ENCODE measurements around the gene MPV17. TPM values are rescaled to one million over a fixed set of nuclear protein-coding genes. Genes with fewer than 3 reads are reported as not detected.
"Not testable (repeated sequence)": the region's sequence is repeated elsewhere in the genome, so short reads cannot be mapped to it uniquely, and the experiment has no call there.

MPV17 gene
- polyA plus RNA-seq, 1 donor from 2014 or later = 96.1 TPM

DNA sequence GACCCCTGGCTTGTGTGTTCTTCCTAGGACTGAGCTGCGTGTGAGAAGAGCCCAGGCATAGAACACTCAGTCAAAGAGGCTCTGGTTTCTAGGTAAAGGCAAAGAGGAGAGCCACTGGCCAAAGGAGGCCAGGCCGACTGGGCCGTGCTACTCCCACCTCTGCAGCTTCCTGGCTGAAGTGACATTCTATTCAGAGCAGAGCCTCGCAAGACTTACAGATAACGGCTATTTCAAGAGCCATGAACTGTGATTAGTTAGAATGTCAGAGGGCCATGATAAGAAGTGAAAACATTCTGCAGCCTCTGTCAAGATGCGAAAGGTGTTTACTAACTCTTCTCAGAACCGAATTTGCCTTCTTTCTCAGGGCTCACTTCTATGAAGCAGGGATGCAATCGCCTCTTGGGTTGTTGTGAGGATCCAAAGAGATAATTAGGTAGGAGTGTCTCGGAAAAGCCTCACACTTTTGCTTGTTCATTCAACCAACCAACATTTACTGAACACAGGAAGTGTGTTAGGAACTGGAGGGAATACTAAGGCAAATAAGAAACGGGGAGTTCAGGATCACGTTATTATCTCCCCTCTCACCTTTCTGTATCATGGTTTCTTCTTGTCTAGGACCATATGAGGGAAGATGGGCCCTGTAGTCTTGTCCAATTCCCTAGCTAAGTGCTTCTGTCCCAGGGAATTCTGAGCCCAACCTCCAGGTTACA lies 51.1 kb downstream of the MPV17 start:
- Mint-ChIP-seq H3K4me1 (no peaks in the 10 kb centered on the region), H3K27ac (no peak overlapping the region), H3K36me3 (no peaks in the 10 kb centered on the region), H3K9me3 (no peaks in the 10 kb centered on the region), H3K27me3 (peaks cover 11% of the 10 kb centered on the region), H3K4me3 (no peak overlapping the region)

DNA sequence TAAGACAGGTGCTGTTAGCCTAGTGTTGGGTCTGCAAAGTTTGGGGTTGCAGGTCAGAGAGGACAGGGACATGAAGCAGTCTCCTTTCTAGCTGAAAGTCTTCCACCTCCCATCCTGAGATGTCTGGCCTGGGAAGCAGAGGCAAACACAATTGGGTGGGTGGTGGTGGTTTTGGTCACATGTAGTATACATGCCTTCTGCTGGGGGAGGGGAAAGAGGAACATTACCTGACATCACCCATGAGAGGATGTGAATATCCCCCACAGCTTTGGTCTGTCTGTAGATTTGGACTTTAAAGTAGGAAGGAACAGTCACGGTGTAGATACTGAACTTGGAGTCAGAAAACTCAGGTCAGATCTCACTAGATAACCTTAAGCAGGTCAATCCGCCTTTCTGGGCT lies 52.2 kb downstream of the MPV17 start:
- Mint-ChIP-seq H3K27ac (no peak overlapping the region), H3K9me3 (no peaks in the 10 kb centered on the region), H3K36me3 (no peaks in the 10 kb centered on the region), H3K27me3 (peaks cover 8% of the 10 kb centered on the region), H3K4me3 (no peak overlapping the region), H3K4me1 (no peaks in the 10 kb centered on the region)

DNA sequence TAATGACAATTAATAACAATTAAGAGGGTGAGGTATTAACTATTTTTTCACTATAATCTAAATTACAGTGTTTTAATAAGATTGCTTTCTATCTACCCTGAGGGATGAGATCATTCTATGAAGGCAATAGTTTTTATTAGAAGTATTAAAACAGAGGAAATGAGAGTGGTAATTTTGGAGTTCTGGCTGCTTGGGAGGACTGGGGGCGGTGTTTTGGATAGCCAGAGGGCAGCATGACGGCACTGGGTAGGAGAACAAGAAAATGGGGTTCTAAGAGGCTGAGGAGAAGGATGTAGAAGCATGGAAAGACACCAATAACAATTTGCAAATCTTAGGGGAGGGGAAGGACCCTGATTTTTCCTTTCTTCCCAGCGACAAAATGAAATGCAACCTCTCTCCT lies 52.8 kb downstream of the MPV17 start:
- no peak overlapping the region for H3K4me3 Mint-ChIP-seq
- H3K4me1 Mint-ChIP-seq = peaks cover 0 to 4% (median 3%) of the 10 kb centered on the region in 3 donors
- H3K9me3 Mint-ChIP-seq = no peaks in the 10 kb centered on the region
- H3K36me3 Mint-ChIP-seq = no peaks in the 10 kb centered on the region
- H3K27ac Mint-ChIP-seq = no peak overlapping the region
- H3K27me3 Mint-ChIP-seq = peaks cover 8% of the 10 kb centered on the region

DNA sequence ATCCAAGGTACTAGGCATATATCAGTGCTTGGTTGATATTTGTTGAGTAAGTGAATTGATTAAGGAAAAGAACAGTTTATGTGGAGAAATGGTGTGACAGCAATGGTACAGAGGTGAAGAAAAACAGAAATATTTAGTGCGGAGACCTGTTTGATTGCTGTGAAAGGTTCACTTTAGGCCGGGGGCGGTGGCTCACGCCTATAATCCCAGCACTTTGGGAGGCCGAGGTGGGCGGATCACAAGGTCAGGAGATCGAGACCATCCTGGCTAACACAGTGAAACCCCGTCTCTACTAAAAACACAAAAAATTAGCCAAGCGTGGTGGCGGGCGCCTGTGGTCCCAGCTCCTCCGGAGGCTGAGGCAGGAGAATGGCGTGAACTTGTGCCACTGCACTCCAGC lies 54.6 kb downstream of the MPV17 start:
- Mint-ChIP-seq H3K27me3 (peaks cover 21% of the 10 kb centered on the region), H3K4me1 (peaks cover 6 to 14% (median 7%) of the 10 kb centered on the region in 3 donors)
- H3K4me3 Mint-ChIP-seq, H3K9me3 Mint-ChIP-seq, H3K27ac Mint-ChIP-seq, H3K36me3 Mint-ChIP-seq: not testable (repeated sequence)

DNA sequence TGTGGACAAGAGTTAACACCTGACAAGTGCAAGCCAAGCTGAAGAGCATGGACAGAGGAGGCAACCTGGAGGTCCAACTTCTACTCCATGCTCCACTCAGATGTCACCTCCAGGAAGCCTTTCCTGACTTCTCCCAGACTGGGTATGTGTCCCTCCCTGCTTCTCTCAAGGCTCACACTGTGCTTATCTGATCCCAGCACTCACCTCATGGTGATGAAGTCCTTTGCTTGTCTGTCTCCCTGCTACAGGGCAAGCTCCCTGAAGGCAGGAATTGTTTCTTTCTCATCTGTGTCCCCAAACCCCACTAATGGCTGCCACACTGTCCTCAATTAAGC lies 57.4 kb downstream of the MPV17 start:
- Mint-ChIP-seq H3K36me3 (no peaks in the 10 kb centered on the region), H3K27me3 (peaks cover 33% of the 10 kb centered on the region), H3K27ac (peak overlapping the region in 1 of 3 donors; percentile 22), H3K4me1 (peaks cover 8 to 23% (median 13%) of the 10 kb centered on the region in 3 donors), H3K4me3 (peak overlapping the region in 2 of 4 donors; percentile 65), H3K9me3 (peaks cover 0 to 2% (median 0%) of the 10 kb centered on the region in 3 donors)

DNA sequence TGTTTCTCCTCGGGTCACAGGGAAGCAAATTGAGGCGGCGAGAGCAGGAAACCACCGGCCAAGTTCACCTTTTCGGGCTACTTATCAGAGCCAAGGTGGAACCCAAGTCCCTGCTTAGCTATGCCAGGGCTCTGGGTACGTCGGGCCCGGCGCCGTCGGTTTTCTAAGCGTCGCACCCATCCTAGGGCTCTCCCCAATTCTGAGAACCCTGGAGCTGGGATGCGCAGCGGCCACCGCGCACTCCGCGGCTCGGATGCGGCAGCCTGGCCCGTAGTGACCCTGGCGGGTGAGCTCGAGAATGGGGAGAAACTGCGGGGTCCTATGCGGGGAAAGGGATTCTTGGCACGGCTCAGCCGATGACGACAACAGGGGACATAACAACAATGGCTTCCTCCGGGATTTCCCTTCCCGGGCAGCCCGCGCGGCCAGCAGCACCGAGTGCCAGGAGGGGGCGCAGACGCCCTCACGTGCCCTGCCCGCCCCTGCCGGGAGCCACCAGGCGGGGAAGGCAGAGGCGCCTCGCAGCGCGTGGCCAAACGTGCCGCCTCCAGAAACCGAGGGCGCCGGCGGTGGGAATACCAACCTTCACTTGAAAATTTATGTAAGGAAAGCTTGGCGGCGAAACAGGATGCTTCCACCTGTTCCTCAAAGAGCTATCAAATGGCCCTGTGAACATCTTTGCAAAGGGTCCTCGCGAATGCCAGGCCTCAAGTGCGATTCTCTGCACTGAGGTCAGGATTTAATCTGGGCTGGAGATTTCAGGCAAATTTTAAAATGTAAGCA lies 58.0 kb downstream of the MPV17 start:
- peaks cover 0 to 2% (median 0%) of the 10 kb centered on the region in 3 donors for H3K9me3 Mint-ChIP-seq
- no peaks in the 10 kb centered on the region for H3K36me3 Mint-ChIP-seq
- peaks cover 8 to 23% (median 13%) of the 10 kb centered on the region in 3 donors for H3K4me1 Mint-ChIP-seq
- H3K27me3 Mint-ChIP-seq = peaks cover 34% of the 10 kb centered on the region
- peak overlapping the region; percentile 64 to 93 (median 85) for H3K4me3 Mint-ChIP-seq
- peak overlapping the region in 1 of 3 donors; percentile 22 for H3K27ac Mint-ChIP-seq

DNA sequence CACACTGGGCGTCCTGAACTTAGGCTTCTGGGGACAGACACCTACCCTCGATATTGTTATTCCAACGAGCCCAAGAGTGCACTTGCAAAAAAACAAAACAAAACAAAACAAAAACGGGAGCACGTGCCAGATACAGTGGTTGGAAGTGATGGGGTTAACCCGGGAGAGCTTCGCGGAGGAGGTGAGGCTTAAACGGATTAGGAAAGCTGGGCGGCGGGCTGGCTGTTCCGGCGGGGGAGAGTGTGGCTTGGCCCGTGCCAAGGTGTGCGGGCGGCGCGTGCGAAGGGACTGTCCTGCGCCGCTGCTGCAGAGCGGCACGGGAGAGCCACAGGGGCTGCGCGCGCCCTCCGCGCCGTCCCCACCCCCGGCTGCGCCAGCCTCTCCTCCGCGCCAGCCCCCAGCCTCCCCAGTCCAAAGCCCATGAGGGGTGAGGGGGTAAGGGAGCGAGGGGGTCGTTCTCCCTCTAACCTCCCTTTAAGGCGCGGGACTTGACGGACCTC lies 58.6 kb downstream of the MPV17 start:
- Mint-ChIP-seq H3K9me3 (peaks cover 0 to 2% (median 0%) of the 10 kb centered on the region in 3 donors), H3K27ac (peak overlapping the region; percentile 2 to 68 (median 40))

DNA sequence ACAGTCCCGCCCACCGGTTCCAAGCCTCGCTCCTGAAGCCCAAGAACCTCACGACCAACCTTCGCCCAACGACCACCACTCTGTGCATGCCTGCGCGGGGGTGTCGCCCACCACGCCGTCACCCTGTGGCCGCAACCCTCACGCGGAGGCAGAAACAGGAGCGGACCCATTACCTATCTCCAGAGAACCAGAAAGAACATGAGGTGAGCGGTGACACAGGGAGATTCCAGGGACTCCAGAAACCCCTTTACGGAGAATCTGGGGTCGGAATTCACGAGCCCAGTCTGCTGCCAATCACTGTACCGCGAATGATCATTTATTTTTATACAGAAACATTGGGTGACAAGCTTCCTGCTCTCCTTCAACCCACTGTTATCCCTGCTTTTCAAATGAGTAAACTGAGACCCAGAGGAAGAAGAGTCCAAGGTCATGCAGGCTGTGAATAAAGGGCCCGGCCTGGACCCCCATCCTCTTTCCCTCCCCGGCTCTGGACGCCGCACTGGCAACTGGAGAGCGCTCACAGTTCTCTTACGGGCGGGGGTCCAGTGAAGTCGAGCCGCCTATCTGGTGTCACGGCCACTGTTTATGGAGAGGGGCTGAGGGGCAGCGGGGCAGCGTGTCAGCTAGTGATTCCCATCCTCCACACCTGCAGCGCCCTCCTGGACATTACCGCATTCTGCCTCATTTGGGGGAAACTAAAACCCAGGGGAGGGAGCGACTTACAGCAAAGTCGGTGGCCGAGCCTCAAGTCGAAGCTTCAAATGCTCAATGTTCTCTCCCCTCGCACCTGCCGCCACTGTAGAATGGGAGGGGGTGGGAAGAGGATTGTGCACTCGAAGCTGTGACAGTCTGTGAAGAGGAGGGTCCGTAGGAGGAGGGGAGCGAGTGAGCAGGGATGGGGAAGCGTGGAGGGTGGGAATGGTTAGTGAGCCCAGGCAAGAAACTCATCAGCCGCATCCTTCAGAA lies 59.3 kb downstream of the MPV17 start:
- peaks cover 0 to 2% (median 0%) of the 10 kb centered on the region in 3 donors for H3K9me3 Mint-ChIP-seq
- H3K36me3 Mint-ChIP-seq = peaks cover 1% of the 10 kb centered on the region
- peaks cover 8 to 23% (median 13%) of the 10 kb centered on the region in 3 donors for H3K4me1 Mint-ChIP-seq
- peak overlapping the region; percentile 2 to 78 (median 68) for H3K27ac Mint-ChIP-seq
- peaks cover 35% of the 10 kb centered on the region for H3K27me3 Mint-ChIP-seq
- peak overlapping the region; percentile 64 to 96 (median 92) for H3K4me3 Mint-ChIP-seq

More for the DNA sequence above, 58.6 kb downstream of the MPV17 start:
- Mint-ChIP-seq H3K36me3 (no peaks in the 10 kb centered on the region), H3K27me3 (peaks cover 32% of the 10 kb centered on the region), H3K4me3 (peak overlapping the region; percentile 64 to 96 (median 92)), H3K4me1 (peaks cover 8 to 23% (median 13%) of the 10 kb centered on the region in 3 donors)

DNA sequence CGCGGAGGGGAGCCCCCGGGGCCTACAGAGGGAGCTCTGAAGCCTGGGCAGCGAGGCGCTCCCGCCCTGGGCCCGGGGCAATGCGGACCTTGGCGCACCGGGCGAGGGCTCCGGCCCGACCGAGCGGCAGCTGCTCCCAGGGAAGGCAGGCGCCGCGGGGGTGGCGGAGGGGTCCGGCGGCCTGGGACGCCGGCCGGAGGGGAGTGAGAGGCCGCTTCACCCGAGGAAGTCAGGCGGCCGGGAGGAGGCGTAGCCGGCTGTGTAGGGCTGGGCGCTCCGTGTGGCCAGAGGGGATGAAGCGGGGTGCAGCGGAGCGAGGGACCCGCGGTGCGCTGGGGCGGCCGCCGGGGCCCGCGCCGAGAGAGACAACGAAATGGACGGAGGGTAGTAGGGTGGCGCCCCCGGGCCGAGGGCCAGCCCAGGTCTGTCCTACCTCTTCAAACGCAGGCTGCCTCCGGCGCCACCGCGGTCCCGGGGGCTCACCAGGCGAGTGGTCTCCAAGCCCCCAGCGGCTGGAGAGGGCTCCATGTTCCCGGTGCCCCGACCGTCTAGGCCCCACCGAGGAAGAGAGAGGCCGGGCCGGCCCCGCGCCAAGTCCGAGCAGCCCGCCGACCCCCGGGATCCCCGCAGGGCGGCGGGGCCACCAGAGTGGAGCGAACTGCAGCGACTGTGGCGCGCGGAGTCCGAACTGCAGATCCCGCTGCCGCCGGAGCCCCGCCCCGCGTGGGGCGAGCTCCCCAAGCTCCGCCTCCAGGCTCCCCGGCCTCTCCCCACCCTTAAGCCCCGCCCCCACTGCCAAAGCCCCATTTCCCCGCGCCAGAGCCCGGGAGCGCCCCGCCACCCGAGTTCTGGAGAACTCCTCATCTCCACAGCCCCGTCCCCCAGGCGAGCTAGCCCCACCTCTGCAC lies 60.3 kb downstream of the MPV17 start, which contains the start of gene SLC30A3:
SLC30A3 (minus strand) TSS at position 669 of the 908 bp plus-strand sequence; CDS start at position 528, 141 bp downstream.
- peaks cover 1% of the 10 kb centered on the region for H3K36me3 Mint-ChIP-seq
- peak within 1 kb of the TSS; percentile 64 to 96 (median 92) for H3K4me3 Mint-ChIP-seq
- peaks cover 0 to 2% (median 0%) of the 10 kb centered on the region in 3 donors for H3K9me3 Mint-ChIP-seq
- H3K27me3 Mint-ChIP-seq = peaks cover 39% of the 10 kb centered on the region
- H3K4me1 Mint-ChIP-seq = peaks cover 8 to 23% (median 13%) of the 10 kb centered on the region in 3 donors
- H3K27ac Mint-ChIP-seq = peak within 1 kb of the TSS in 2 of 3 donors; percentile 2 to 78

DNA sequence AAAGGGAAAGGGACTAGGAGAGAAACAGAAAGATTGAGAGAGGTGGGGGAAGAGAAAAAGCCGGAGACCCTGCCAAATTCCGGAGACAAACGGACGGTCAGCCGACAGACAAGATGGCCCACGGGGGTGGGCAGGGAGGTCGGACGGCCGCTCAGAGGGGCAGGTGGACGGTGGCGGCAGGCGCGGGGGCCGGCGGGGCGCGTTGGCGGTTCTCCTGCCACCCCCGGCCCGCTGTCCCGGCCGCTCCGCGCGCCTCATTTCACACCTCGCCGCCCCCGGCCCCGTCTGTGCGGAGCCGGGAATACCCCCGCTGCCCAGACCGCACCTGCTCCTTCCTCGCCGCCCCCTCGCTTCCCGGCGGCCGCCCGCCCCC lies 61.0 kb downstream of the MPV17 start:
- H3K27ac Mint-ChIP-seq = no peak overlapping the region

DNA sequence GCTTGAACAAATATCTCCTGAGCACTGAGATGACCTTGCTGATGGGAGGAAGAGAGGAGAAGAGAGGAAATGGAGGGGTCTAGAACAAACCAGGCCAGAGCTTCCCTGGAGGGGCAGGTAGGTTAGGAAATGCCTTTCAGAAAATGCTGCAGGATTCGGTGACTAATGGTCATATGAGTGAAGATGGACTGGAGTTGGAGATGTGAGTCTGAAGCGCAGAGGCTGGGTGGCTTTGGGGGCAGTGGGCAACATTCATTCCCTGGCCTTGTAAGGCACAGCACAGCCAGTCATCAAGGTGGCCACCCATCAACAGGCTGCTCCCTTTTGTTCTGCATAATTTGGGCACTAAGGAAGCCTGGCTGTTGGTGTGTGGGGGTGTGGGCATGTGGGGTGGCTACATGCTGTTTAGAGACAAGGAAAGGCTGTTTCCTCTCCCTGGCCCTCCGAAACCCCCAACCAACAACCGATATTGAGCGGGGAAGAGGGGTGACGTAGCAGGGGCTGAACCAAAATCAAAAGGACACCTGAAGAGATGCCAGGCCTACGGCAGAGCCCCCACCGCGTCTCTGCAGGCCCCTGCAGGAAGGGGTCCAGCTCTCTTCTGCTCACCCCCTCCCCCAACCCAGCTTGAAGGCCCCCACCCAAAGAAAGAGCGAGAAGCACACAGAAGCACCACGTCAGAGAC lies 61.5 kb downstream of the MPV17 start:
- Mint-ChIP-seq H3K9me3 (peaks cover 0 to 2% (median 0%) of the 10 kb centered on the region in 3 donors), H3K4me3 (peak overlapping the region; percentile 49 to 71 (median 63)), H3K27me3 (peaks cover 47% of the 10 kb centered on the region), H3K27ac (no peak overlapping the region), H3K36me3 (peaks cover 1% of the 10 kb centered on the region), H3K4me1 (peaks cover 8 to 23% (median 13%) of the 10 kb centered on the region in 3 donors)

More for the DNA sequence above, 61.0 kb downstream of the MPV17 start:
- Mint-ChIP-seq H3K4me1 (peaks cover 8 to 23% (median 13%) of the 10 kb centered on the region in 3 donors), H3K9me3 (peaks cover 0 to 2% (median 0%) of the 10 kb centered on the region in 3 donors), H3K27me3 (peaks cover 42% of the 10 kb centered on the region), H3K36me3 (peaks cover 1% of the 10 kb centered on the region), H3K4me3 (peak overlapping the region; percentile 49 to 71 (median 63))

All from IgD-negative memory B cell (primary cell).